PFSK-1 (cell line): ENCODE measurements around the gene APOM.

Source experiments
- FOXP2 ChIP-seq: optimal IDR thresholded peaks from 2 replicates; pipeline ENCODE3; 2011; ENCODE audit warnings: borderline replicate concordance, control low read depth, inconsistent platforms; ENCODE audit not compliant: insufficient read depth; ENCODE audit errors: extremely low read length, extremely low read depth
- POLR2AphosphoS5 ChIP-seq: IDR thresholded peaks from 2 replicates; pipeline ENCODE4 v1.6.1; 2012; ENCODE audit warnings: low read depth, mild to moderate bottlenecking, control low read depth, low read length, moderate library complexity
- REST ChIP-seq, 2 experiments: IDR thresholded peaks; 2 replicates each; pipeline versions ENCODE4 v1.6.1 to v1.8.0; 2011 to 2012; ENCODE audit warnings: low read depth in 2 of 2, low read length in 2 of 2, control low read depth in 1 of 2, inconsistent platforms in 1 of 2, mild to moderate bottlenecking in 1 of 2, moderate library complexity in 1 of 2; ENCODE audit not compliant: insufficient read depth in 1 of 2
- SIN3A ChIP-seq: IDR thresholded peaks from 2 replicates; pipeline ENCODE4 v1.6.1; 2012; ENCODE audit warnings: mild to moderate bottlenecking, low read length, moderate library complexity, borderline replicate concordance; ENCODE audit not compliant: insufficient read depth
- TAF1 ChIP-seq: IDR thresholded peaks from 2 replicates; pipeline ENCODE4 v1.6.1; 2012; ENCODE audit warnings: low read length, control low read depth, borderline replicate concordance; ENCODE audit not compliant: insufficient read depth

DNA sequence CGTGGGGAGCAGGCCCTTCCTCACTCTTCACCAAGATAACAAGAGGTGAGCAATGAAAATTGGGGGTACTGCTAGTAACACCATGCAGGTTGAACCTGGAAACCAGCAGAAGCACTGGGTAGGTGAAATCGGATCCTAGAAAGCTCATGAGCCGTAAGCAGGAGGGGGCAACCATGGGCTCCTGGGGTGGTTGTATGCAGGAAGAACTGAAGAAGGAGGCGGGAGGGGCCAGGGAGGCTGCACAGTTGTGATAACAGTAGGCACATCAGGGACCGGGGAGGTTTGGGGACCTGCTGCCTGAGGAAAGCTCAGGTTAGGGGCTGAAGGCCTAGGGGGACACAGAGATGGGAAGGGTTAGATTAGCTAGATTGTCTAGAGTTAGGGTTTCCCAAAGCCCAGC lies 30.8 kb downstream of the APOM start:
- TF ChIP-seq TAF1 (no peak), REST (IDR thresholded peaks at IDR 0.05; ENCODE audit: insufficient read depth in 1 of 2, low read depth in 2 of 2, low read length in 2 of 2) (no peak), POLR2AphosphoS5 (no peak), SIN3A (no peak), FOXP2 (no peak)
